Measurements from ENCODE around the gene MRPS31. TPM values are rescaled to one million over a fixed set of nuclear protein-coding genes. Genes with fewer than 3 reads are reported as not detected.
"Not testable (repeated sequence)": the region's sequence is repeated elsewhere in the genome, so short reads cannot be mapped to it uniquely, and the experiment has no call there.

Gene MRPS31
- total and polyA plus RNA-seq, 7 experiments from 2014 or later = 15.8 to 63.1 (median 38.2) TPM

GRCh38 chr13:40786568-40786996, 15.6 kb upstream of the MRPS31 start:
- intact Hi-C loops (cut with micrococcal nuclease) = no loop called here
- Mint-ChIP-seq H3K4me1 (peaks cover 6 to 34% (median 22%) of the 10 kb centered on the region in 7 donors), H3K27me3 (no peaks in the 10 kb centered on the region), H3K36me3 (no peaks in the 10 kb centered on the region), H3K27ac (peak overlapping the region in 1 of 9 donors; percentile 77), H3K9me3 (no peaks in the 10 kb centered on the region), H3K4me3 (no peak overlapping the region)
- no peak overlapping the region for H3K4me3 ChIP-seq (ENCODE audit: low read length)
- H3K27ac ChIP-seq (ENCODE audit: low read depth, low read length) = no peak overlapping the region
- no peaks in the 10 kb centered on the region for H3K27me3 ChIP-seq (ENCODE audit: control insufficient read depth in 2 of 2, insufficient read depth in 2 of 2, low read length in 2 of 2)
- peaks cover 3 to 4% of the 10 kb centered on the region in 2 donors for H3K4me1 ChIP-seq (ENCODE audit: control insufficient read depth in 2 of 2, insufficient read depth in 2 of 2, low read length in 2 of 2)
- H3K9me3 ChIP-seq (ENCODE audit: control insufficient read depth in 2 of 3, low read length in 3 of 3) = no peaks in the 10 kb centered on the region
- POLR2A ChIA-PET = interaction anchor here (0.7 kb wide), 1 partner anchor 10 kb away, joined by 3 read pairs; no protein-coding TSS in a partner anchor
- DNase-seq (no peak), ATAC-seq (no peak)
- H3K36me3 ChIP-seq (ENCODE audit: control insufficient read depth in 2 of 3, insufficient read depth in 3 of 3, low read length in 3 of 3) = no peaks in the 10 kb centered on the region
- CTCF ChIA-PET = interaction anchor here (0.6 to 1.1 kb wide), 2 partner anchors 16 to 146 kb away, joined by 3 read pairs; partner anchors contain the start of gene MRPS31

GRCh38 chr13:40784540-40784939, 13.6 kb upstream of the MRPS31 start:
- CTCF ChIA-PET = no interaction called here

DNA sequence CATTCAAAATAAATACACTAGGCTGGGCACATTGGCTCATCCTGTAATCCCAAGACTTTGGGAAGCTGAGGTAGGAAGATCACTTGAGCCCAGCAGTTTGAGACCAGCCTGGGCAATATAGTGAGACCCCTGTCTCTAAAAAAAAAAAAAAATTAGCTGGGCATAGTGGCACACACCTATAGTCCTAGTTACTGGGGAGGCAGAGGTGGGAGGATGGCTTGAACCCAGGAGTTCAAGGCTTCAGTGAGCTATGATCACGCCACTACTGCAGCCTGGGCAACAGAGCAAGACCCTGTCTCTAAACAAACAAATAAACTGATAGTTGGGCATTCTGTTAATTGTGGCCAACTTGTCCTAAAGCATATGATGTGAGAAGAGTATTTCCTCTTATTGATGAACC, 12.0 kb upstream of the MRPS31 start:
- POLR2A ChIA-PET; DNase-seq; H3K36me3 ChIP-seq (ENCODE audit: control insufficient read depth in 2 of 3, insufficient read depth in 3 of 3, low read length in 3 of 3); H3K36me3 Mint-ChIP-seq; H3K27ac ChIP-seq (ENCODE audit: low read depth, low read length); intact Hi-C loops (cut with micrococcal nuclease); ATAC-seq; H3K4me3 ChIP-seq (ENCODE audit: low read length); H3K9me3 ChIP-seq (ENCODE audit: control insufficient read depth in 2 of 3, low read length in 3 of 3); H3K27me3 Mint-ChIP-seq; H3K9me3 Mint-ChIP-seq; H3K4me1 ChIP-seq (ENCODE audit: control insufficient read depth in 2 of 2, insufficient read depth in 2 of 2, low read length in 2 of 2); H3K27ac Mint-ChIP-seq; H3K4me3 Mint-ChIP-seq; H3K27me3 ChIP-seq (ENCODE audit: control insufficient read depth in 2 of 2, insufficient read depth in 2 of 2, low read length in 2 of 2): not testable (repeated sequence)
- CTCF ChIA-PET = interaction anchor here (0.5 kb wide), 1 partner anchor 160 kb away, joined by 3 read pairs; no protein-coding TSS in a partner anchor
- H3K4me1 Mint-ChIP-seq = peaks cover 3 to 25% (median 15%) of the 10 kb centered on the region in 7 donors

More at GRCh38 chr13:40784540-40784939, 13.6 kb upstream of the MRPS31 start:
- POLR2A ChIA-PET = interaction anchor here (0.7 kb wide), 1 partner anchor 9 kb away, joined by 3 read pairs; no protein-coding TSS in a partner anchor
- no peaks in the 10 kb centered on the region for H3K9me3 Mint-ChIP-seq
- H3K4me3 Mint-ChIP-seq = no peak overlapping the region
- Histone ChIP-seq H3K9me3 (ENCODE audit: control insufficient read depth in 2 of 3, low read length in 3 of 3) (no peaks in the 10 kb centered on the region), H3K27ac (ENCODE audit: low read depth, low read length) (no peak overlapping the region), H3K4me1 (ENCODE audit: control insufficient read depth in 2 of 2, insufficient read depth in 2 of 2, low read length in 2 of 2) (peaks cover 3 to 4% of the 10 kb centered on the region in 2 donors), H3K36me3 (ENCODE audit: control insufficient read depth in 2 of 3, insufficient read depth in 3 of 3, low read length in 3 of 3) (no peaks in the 10 kb centered on the region), H3K4me3 (ENCODE audit: low read length) (no peak overlapping the region), H3K27me3 (ENCODE audit: control insufficient read depth in 2 of 2, insufficient read depth in 2 of 2, low read length in 2 of 2) (no peaks in the 10 kb centered on the region)
- H3K4me1 Mint-ChIP-seq = peaks cover 4 to 25% (median 10%) of the 10 kb centered on the region in 7 donors
- H3K36me3 Mint-ChIP-seq = no peaks in the 10 kb centered on the region
- H3K27me3 Mint-ChIP-seq = no peaks in the 10 kb centered on the region
- intact Hi-C loops (cut with micrococcal nuclease) = no loop called here
- ATAC-seq (no peak), DNase-seq (no peak)
- H3K27ac Mint-ChIP-seq = no peak overlapping the region

DNA sequence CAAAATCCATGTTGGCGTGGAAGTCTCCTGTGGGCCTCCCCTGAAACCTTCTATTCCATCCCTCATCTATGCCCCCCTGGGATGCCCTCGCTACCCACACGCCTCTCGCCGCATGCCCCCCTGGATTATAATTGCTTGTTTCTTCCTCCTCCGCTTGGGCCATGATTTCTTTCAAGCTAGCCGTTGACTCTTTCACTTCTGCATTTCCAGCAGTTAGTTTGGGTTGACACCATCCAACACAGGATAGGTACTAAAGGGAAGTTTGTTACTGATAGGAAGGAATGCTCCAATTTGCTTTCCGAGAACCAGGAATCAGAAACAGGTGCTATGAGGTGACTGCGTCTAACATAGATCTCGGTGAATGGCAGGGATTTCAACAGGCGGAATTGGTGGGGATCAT, 10.7 kb upstream of the MRPS31 start:
- Mint-ChIP-seq H3K27ac (peak overlapping the region in 1 of 9 donors; percentile 75), H3K36me3 (no peaks in the 10 kb centered on the region), H3K4me1 (peaks cover 11 to 22% (median 20%) of the 10 kb centered on the region in 7 donors), H3K4me3 (no peak overlapping the region), H3K9me3 (no peaks in the 10 kb centered on the region), H3K27me3 (no peaks in the 10 kb centered on the region)
- Histone ChIP-seq H3K4me3 (ENCODE audit: low read length) (no peak overlapping the region), H3K27ac (ENCODE audit: low read depth, low read length) (no peak overlapping the region), H3K4me1 (ENCODE audit: control insufficient read depth in 2 of 2, insufficient read depth in 2 of 2, low read length in 2 of 2) (peaks cover 12% of the 10 kb centered on the region in 2 donors), H3K9me3 (ENCODE audit: control insufficient read depth in 2 of 3, low read length in 3 of 3) (no peaks in the 10 kb centered on the region), H3K36me3 (ENCODE audit: control insufficient read depth in 2 of 3, insufficient read depth in 3 of 3, low read length in 3 of 3) (no peaks in the 10 kb centered on the region), H3K27me3 (ENCODE audit: control insufficient read depth in 2 of 2, insufficient read depth in 2 of 2, low read length in 2 of 2) (no peaks in the 10 kb centered on the region)
- ATAC-seq = no peak
- ChIA-PET CTCF (no interaction called here), POLR2A (no interaction called here)
- intact Hi-C loops (cut with micrococcal nuclease) = no loop called here
- DNase-seq = no peak

- Histone ChIP-seq H3K4me3 (ENCODE audit: low read length) (no peak overlapping the region), H3K9me3 (ENCODE audit: control insufficient read depth in 2 of 3, low read length in 3 of 3) (no peaks in the 10 kb centered on the region), H3K27me3 (ENCODE audit: control insufficient read depth in 2 of 2, insufficient read depth in 2 of 2, low read length in 2 of 2) (no peaks in the 10 kb centered on the region), H3K27ac (ENCODE audit: low read depth, low read length) (no peak overlapping the region), H3K4me1 (ENCODE audit: control insufficient read depth in 2 of 2, insufficient read depth in 2 of 2, low read length in 2 of 2) (peaks cover 20% of the 10 kb centered on the region in 2 donors), H3K36me3 (ENCODE audit: control insufficient read depth in 2 of 3, insufficient read depth in 3 of 3, low read length in 3 of 3) (no peaks in the 10 kb centered on the region)
- H3K9me3 Mint-ChIP-seq = peaks cover 0 to 2% (median 0%) of the 10 kb centered on the region in 11 donors
- no peak for DNase-seq
- no peaks in the 10 kb centered on the region for H3K27me3 Mint-ChIP-seq
- peaks cover 18 to 30% (median 24%) of the 10 kb centered on the region in 7 donors for H3K4me1 Mint-ChIP-seq
- no peak for ATAC-seq
- peak overlapping the region in 2 of 9 donors; percentile 70 to 75 for H3K27ac Mint-ChIP-seq
- POLR2A ChIA-PET = no interaction called here
- no peaks in the 10 kb centered on the region for H3K36me3 Mint-ChIP-seq
- H3K4me3 Mint-ChIP-seq = no peak overlapping the region
- intact Hi-C loops (cut with micrococcal nuclease) = no loop called here
- CTCF ChIA-PET = no interaction called here
These were observed 9.9 kb upstream of the MRPS31 start for GRCh38 chr13:40780822-40781401.

GRCh38 chr13:40779796-40780285, 8.9 kb upstream of the MRPS31 start:
- POLR2A ChIA-PET = no interaction called here
- H3K4me1 ChIP-seq (ENCODE audit: control insufficient read depth in 2 of 2, insufficient read depth in 2 of 2, low read length in 2 of 2) = peaks cover 21 to 24% of the 10 kb centered on the region in 2 donors
- no peaks in the 10 kb centered on the region for H3K27me3 Mint-ChIP-seq

More at GRCh38 chr13:40779796-40780285, 8.9 kb upstream of the MRPS31 start:
- Histone ChIP-seq H3K36me3 (ENCODE audit: control insufficient read depth in 2 of 3, insufficient read depth in 3 of 3, low read length in 3 of 3) (no peaks in the 10 kb centered on the region), H3K9me3 (ENCODE audit: control insufficient read depth in 2 of 3, low read length in 3 of 3) (no peaks in the 10 kb centered on the region), H3K27ac (ENCODE audit: low read depth, low read length) (no peak overlapping the region), H3K27me3 (ENCODE audit: control insufficient read depth in 2 of 2, insufficient read depth in 2 of 2, low read length in 2 of 2) (no peaks in the 10 kb centered on the region), H3K4me3 (ENCODE audit: low read length) (no peak overlapping the region)
- intact Hi-C loops (cut with micrococcal nuclease) = loop anchor here (5.0 to 10.0 kb wide), 9 partner anchors 237 to 1745 kb away; partner anchors contain the start of genes DGKH (in 1 of the 2), ELF1 (in 1 of the 2), NHLRC3 (in 1 of the 2) and PROSER1 (in 1 of the 2)
- no peak overlapping the region for H3K4me3 Mint-ChIP-seq
- peaks cover 0 to 2% (median 0%) of the 10 kb centered on the region in 11 donors for H3K9me3 Mint-ChIP-seq
- peaks cover 19 to 36% (median 30%) of the 10 kb centered on the region in 7 donors for H3K4me1 Mint-ChIP-seq
- CTCF ChIA-PET = no interaction called here
- H3K27ac Mint-ChIP-seq = peak overlapping the region in 4 of 9 donors; percentile 24 to 70 (median 42)
- H3K36me3 Mint-ChIP-seq = no peaks in the 10 kb centered on the region
- no peak for DNase-seq
- no peak for ATAC-seq
